Testis (tissue), 3 donors: ENCODE data around the gene CCDC51. TPM values are rescaled to one million over a fixed set of nuclear protein-coding genes. Genes with fewer than 3 reads are reported as not detected.

Source experiments
- polyA plus RNA-seq: library from polyadenylated mRNA; stranded (reverse); fragments of 350-450 nt; fragmentation: Illumina TruSeq; extraction: RNeasy Lipid Tissue Mini Kit (QIAGEN cat#74804); gene quantifications from one replicate; pipeline ENCODE4 v1.2.3, GENCODE V29; 2014; ENCODE audit warnings: low read depth, low replicate concordance; ENCODE audit not compliant: insufficient read depth
- total RNA-seq, 2 donors: library from RNA; depleted of rRNA; stranded (reverse); fragments of >200 nt; gene quantifications; one replicate each; pipeline ENCODE4 v1.2.3, GENCODE V29; 2016

The CCDC51 gene
- total and polyA plus RNA-seq, 3 donors from 2014 or later: 11.7 to 16.0 (median 16.0) TPM

Other genes with a start within 250 kb of the CCDC51 start
- gene CAMP, start 216.6 kb downstream of the CCDC51 start, total RNA-seq: 1 to 10 TPM; 1.4 to 1.7 TPM
- 2.8 TPM for gene CAMP, start 216.6 kb downstream of the CCDC51 start, polyA plus RNA-seq
- 10 to 100 TPM; 20.9 to 36.8 TPM for gene ZNF589, start 199.0 kb downstream of the CCDC51 start, total RNA-seq
- gene ZNF589, start 199.0 kb downstream of the CCDC51 start, polyA plus RNA-seq: 16.0 TPM
- 10 to 100 TPM; 28.6 to 36.5 TPM for gene NME6, start 138.8 kb downstream of the CCDC51 start, total RNA-seq
- gene NME6, start 138.8 kb downstream of the CCDC51 start, polyA plus RNA-seq: 19.2 TPM
- not detected for gene SPINK8, start 106.5 kb downstream of the CCDC51 start, total RNA-seq
- gene SPINK8, start 106.5 kb downstream of the CCDC51 start, polyA plus RNA-seq: not detected
- gene FBXW12, start 67.9 kb downstream of the CCDC51 start, total RNA-seq: 1 to 10 TPM in 1 of 2 donors, under 1 TPM in 1; 0.81 to 2.0 TPM
- 0.98 TPM for gene FBXW12, start 67.9 kb downstream of the CCDC51 start, polyA plus RNA-seq
- 10 to 100 TPM; 70.2 to 79.2 TPM for gene PLXNB1, start 10.0 kb downstream of the CCDC51 start, total RNA-seq
- 41.5 TPM for gene PLXNB1, start 10.0 kb downstream of the CCDC51 start, polyA plus RNA-seq
- 100 to 1,000 TPM; 380 to 393 TPM for gene TMA7, start 138 bp upstream of the CCDC51 start, total RNA-seq
- gene TMA7, start 138 bp upstream of the CCDC51 start, polyA plus RNA-seq: 425 TPM
- gene ATRIP, start 6.6 kb upstream of the CCDC51 start, total RNA-seq: 10 to 100 TPM; 25.0 to 26.3 TPM
- gene ATRIP, start 6.6 kb upstream of the CCDC51 start, polyA plus RNA-seq: 56.5 TPM
- gene SHISA5, start 64.1 kb upstream of the CCDC51 start, total RNA-seq: 100 to 1,000 TPM; 101 to 146 TPM
- 117 TPM for gene SHISA5, start 64.1 kb upstream of the CCDC51 start, polyA plus RNA-seq
- gene PFKFB4, start 116.7 kb upstream of the CCDC51 start, total RNA-seq: 100 to 1,000 TPM; 134 to 136 TPM
- 57.3 TPM for gene PFKFB4, start 116.7 kb upstream of the CCDC51 start, polyA plus RNA-seq
- 1 to 10 TPM in 1 of 2 donors, under 1 TPM in 1; 0.87 to 1.2 TPM for gene UCN2, start 123.7 kb upstream of the CCDC51 start, total RNA-seq
- 0.86 TPM for gene UCN2, start 123.7 kb upstream of the CCDC51 start, polyA plus RNA-seq
- gene COL7A1, start 155.2 kb upstream of the CCDC51 start, total RNA-seq: 10 to 100 TPM; 34.1 to 39.1 TPM
- 19.9 TPM for gene COL7A1, start 155.2 kb upstream of the CCDC51 start, polyA plus RNA-seq
- 100 to 1,000 TPM; 282 to 287 TPM for gene UQCRC1, start 169.5 kb upstream of the CCDC51 start, total RNA-seq
- 281 TPM for gene UQCRC1, start 169.5 kb upstream of the CCDC51 start, polyA plus RNA-seq
- 10 to 100 TPM in 1 of 2 donors, 1 to 10 TPM in 1; 8.7 to 14.8 TPM for gene TMEM89, start 181.7 kb upstream of the CCDC51 start, total RNA-seq
- gene TMEM89, start 181.7 kb upstream of the CCDC51 start, polyA plus RNA-seq: 16.1 TPM
- gene SLC26A6, start 195.3 kb upstream of the CCDC51 start, total RNA-seq: 10 to 100 TPM; 24.6 to 32.9 TPM
- gene SLC26A6, start 195.3 kb upstream of the CCDC51 start, polyA plus RNA-seq: 12.3 TPM
- gene CELSR3, start 222.8 kb upstream of the CCDC51 start, total RNA-seq: 10 to 100 TPM; 14.3 to 17.5 TPM
- gene CELSR3, start 222.8 kb upstream of the CCDC51 start, polyA plus RNA-seq: 13.5 TPM
- gene NCKIPSD, start 245.8 kb upstream of the CCDC51 start, total RNA-seq: 10 to 100 TPM; 69.4 to 81.3 TPM
- gene NCKIPSD, start 245.8 kb upstream of the CCDC51 start, polyA plus RNA-seq: 30.1 TPM